ENCODE data around the gene LDB3. TPM values are rescaled to one million over a fixed set of nuclear protein-coding genes. Genes with fewer than 3 reads are reported as not detected.

Gene LDB3
- total and polyA plus RNA-seq, 9 donors, result 208 to 829 (median 592) TPM

GRCh38 chr10:86650151-86650550, 18.2 kb upstream of the LDB3 start:
- Histone ChIP-seq H3K36me3 (ENCODE audit: control insufficient read depth, insufficient read depth, low read length) (no peaks in the 10 kb centered on the region), H3K4me3 (ENCODE audit: low read length) (no peak overlapping the region), H3K27me3 (ENCODE audit: control insufficient read depth, insufficient read depth, low read length) (no peaks in the 10 kb centered on the region), H3K27ac (ENCODE audit: low read length) (peak overlapping the region; percentile 53), H3K9me3 (replicated peaks; ENCODE audit: control insufficient read depth, low read depth, low read length) (no peaks in the 10 kb centered on the region), H3K4me1 (ENCODE audit: control insufficient read depth, insufficient read depth, low read length) (peaks cover 71% of the 10 kb centered on the region)
- DNase-seq, result no peak
- 96% methylated on average over 6 of the region's 8 CpGs for WGBS (ENCODE audit: insufficient coverage)

- no peak for DNase-seq
- no peaks in the 10 kb centered on the region for H3K27me3 ChIP-seq (ENCODE audit: control insufficient read depth, insufficient read depth, low read length)
- peaks cover 71% of the 10 kb centered on the region for H3K4me1 ChIP-seq (ENCODE audit: control insufficient read depth, insufficient read depth, low read length)
- H3K4me3 ChIP-seq (ENCODE audit: low read length), result no peak overlapping the region
- no peaks in the 10 kb centered on the region for H3K36me3 ChIP-seq (ENCODE audit: control insufficient read depth, insufficient read depth, low read length)
- H3K27ac ChIP-seq (ENCODE audit: low read length), result no peak overlapping the region
- WGBS (ENCODE audit: insufficient coverage), result 61% methylated on average over 3 of the region's 8 CpGs
- no peaks in the 10 kb centered on the region for H3K9me3 ChIP-seq (replicated peaks; ENCODE audit: control insufficient read depth, low read depth, low read length)
Observed at GRCh38 chr10:86651021-86651471, 17.3 kb upstream of the LDB3 start.

- Histone ChIP-seq H3K36me3 (ENCODE audit: control insufficient read depth, insufficient read depth, low read length) (no peaks in the 10 kb centered on the region), H3K4me1 (ENCODE audit: control insufficient read depth, insufficient read depth, low read length) (peaks cover 66% of the 10 kb centered on the region), H3K4me3 (ENCODE audit: low read length) (no peak overlapping the region), H3K9me3 (replicated peaks; ENCODE audit: control insufficient read depth, low read depth, low read length) (no peaks in the 10 kb centered on the region), H3K27me3 (ENCODE audit: control insufficient read depth, insufficient read depth, low read length) (no peaks in the 10 kb centered on the region), H3K27ac (ENCODE audit: low read length) (no peak overlapping the region)
- DNase-seq, result no peak
- WGBS (ENCODE audit: insufficient coverage), result 77% methylated on average over 12 of the region's 16 CpGs
Observed at GRCh38 chr10:86651631-86652331, 16.5 kb upstream of the LDB3 start.

DNA sequence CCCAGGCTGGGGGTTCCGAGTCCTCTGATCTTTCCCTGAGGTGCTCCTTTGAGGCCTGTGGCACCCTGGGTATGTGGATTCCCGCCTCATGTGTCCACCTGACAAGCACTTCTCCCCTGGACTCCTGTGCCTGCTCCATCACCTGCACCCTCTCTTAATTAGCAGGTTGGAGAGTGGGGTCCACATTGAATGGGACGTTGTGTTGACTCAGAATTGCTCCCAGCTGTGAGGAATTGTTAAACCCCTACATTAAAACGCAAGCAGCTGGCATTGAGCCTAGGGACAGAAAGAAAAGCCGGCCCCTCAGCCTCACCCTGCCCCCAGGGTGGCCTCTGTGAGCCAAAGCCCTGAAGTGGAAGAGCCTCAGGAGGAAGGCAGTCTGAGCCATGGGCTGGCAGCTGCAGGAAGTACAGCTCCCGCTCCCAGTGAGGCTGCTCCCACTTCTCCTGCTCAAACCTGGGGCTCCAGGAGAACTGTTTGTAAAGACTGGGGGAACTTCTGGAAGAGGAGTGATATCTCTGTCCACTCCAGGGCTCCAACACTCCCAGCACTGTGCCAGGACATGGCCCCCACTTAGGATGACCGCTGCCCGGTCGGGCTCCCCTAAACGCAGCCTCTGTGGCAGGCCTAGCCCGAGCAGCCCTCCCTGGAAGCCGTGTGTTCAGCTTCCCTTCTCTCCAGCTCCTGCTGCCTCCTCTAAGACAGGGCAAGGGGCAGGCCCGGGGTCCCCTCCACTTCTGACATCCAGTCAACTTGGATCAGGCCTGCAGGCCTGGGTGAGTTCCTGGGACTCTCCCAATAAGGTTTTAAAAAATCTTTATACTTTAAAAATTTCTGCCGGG, 15.7 kb upstream of the LDB3 start:
- 63% methylated on average over 6 of the region's 14 CpGs for WGBS (ENCODE audit: insufficient coverage)

GRCh38 chr10:86653379-86653778, 14.9 kb upstream of the LDB3 start:
- H3K36me3 ChIP-seq (ENCODE audit: control insufficient read depth, insufficient read depth, low read length), result no peaks in the 10 kb centered on the region
- H3K27ac ChIP-seq (ENCODE audit: low read length), result no peak overlapping the region
- H3K27me3 ChIP-seq (ENCODE audit: control insufficient read depth, insufficient read depth, low read length), result no peaks in the 10 kb centered on the region
- no peaks in the 10 kb centered on the region for H3K9me3 ChIP-seq (replicated peaks; ENCODE audit: control insufficient read depth, low read depth, low read length)
- no peak for DNase-seq
- H3K4me1 ChIP-seq (ENCODE audit: control insufficient read depth, insufficient read depth, low read length), result peaks cover 56% of the 10 kb centered on the region
- no CpG with 5 or more reads among the region's 3 CpGs for WGBS (ENCODE audit: insufficient coverage)
- H3K4me3 ChIP-seq (ENCODE audit: low read length), result no peak overlapping the region

More for the DNA sequence above, 15.7 kb upstream of the LDB3 start:
- Histone ChIP-seq H3K9me3 (replicated peaks; ENCODE audit: control insufficient read depth, low read depth, low read length) (no peaks in the 10 kb centered on the region), H3K4me1 (ENCODE audit: control insufficient read depth, insufficient read depth, low read length) (peaks cover 62% of the 10 kb centered on the region), H3K36me3 (ENCODE audit: control insufficient read depth, insufficient read depth, low read length) (no peaks in the 10 kb centered on the region), H3K27me3 (ENCODE audit: control insufficient read depth, insufficient read depth, low read length) (no peaks in the 10 kb centered on the region), H3K4me3 (ENCODE audit: low read length) (no peak overlapping the region), H3K27ac (ENCODE audit: low read length) (no peak overlapping the region)
- DNase-seq, result peak; percentile 54

GRCh38 chr10:86653987-86654386, 14.3 kb upstream of the LDB3 start:
- no peak overlapping the region for H3K27ac ChIP-seq (ENCODE audit: low read length)
- H3K4me3 ChIP-seq (ENCODE audit: low read length), result no peak overlapping the region
- no peak for DNase-seq
- peaks cover 50% of the 10 kb centered on the region for H3K4me1 ChIP-seq (ENCODE audit: control insufficient read depth, insufficient read depth, low read length)
- H3K36me3 ChIP-seq (ENCODE audit: control insufficient read depth, insufficient read depth, low read length), result no peaks in the 10 kb centered on the region
- H3K9me3 ChIP-seq (replicated peaks; ENCODE audit: control insufficient read depth, low read depth, low read length), result no peaks in the 10 kb centered on the region
- H3K27me3 ChIP-seq (ENCODE audit: control insufficient read depth, insufficient read depth, low read length), result no peaks in the 10 kb centered on the region
- 96% methylated on average over 3 of the region's 3 CpGs for WGBS (ENCODE audit: insufficient coverage)

DNA sequence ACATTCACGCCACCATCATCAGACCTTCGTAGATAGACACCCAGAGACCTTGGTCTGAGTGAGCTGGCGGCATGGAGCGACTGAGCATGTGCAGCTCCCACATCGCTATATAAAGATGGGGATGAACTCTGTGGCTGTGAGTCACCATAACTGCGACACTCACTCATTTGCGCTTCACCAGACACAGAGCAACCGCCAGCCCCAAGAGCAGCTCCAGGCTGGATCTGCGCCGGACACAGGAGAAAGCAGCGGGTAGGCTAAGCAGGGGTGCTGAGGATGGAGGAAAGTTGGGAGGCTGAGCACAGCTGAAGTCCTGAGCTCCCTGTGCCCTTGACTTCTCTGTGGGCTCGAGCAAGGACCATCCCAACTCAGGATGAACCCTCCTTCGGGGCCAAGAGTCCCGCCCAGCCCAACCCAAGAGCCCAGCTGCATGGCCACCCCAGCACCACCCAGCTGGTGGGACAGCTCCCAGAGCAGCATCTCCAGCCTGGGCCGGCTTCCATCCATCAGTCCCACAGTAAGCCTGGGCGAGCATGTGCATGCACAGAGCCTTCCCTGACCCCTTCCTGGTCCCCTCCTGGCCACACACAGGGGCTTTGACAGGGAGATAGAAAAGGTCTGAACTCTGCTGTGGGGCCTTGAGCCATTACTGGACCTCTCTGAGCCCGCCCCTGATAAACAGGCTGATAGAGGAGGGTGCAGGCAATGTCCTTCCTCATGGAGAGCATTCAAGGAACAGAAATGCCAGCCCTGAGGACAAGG, 13.7 kb upstream of the LDB3 start, which contains the start of gene OPN4:
OPN4 (plus strand) TSS at position 137 of the 762 bp plus-strand sequence; CDS start at position 374, 237 bp downstream.
- WGBS (ENCODE audit: insufficient coverage), result 84% methylated on average over 15 of the region's 17 CpGs

DNA sequence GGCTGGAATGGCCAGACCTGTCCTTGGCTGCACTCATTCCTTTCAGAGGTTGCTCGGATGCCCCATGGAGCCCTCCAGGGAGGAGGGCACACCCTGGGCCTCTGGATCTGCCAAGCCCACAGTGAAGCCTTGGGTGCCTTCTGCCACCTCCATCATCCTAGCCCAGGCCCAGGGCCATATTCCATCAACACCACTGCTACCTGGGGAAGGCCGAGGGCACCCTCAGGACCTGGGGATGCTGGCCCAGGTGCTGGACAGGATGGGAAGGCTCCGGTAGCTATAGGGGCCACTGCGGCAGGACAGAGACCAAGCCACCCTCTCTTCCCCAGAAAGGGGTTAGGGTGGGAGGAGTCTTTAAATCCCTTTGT, 13.2 kb upstream of the LDB3 start:
- H3K27me3 ChIP-seq (ENCODE audit: control insufficient read depth, insufficient read depth, low read length), result peaks cover 3% of the 10 kb centered on the region
- no peaks in the 10 kb centered on the region for H3K36me3 ChIP-seq (ENCODE audit: control insufficient read depth, insufficient read depth, low read length)
- no peaks in the 10 kb centered on the region for H3K9me3 ChIP-seq (replicated peaks; ENCODE audit: control insufficient read depth, low read depth, low read length)
- 89% methylated on average over 1 of the region's 4 CpGs for WGBS (ENCODE audit: insufficient coverage)
- H3K4me3 ChIP-seq (ENCODE audit: low read length), result no peak overlapping the region
- H3K27ac ChIP-seq (ENCODE audit: low read length), result no peak overlapping the region
- H3K4me1 ChIP-seq (ENCODE audit: control insufficient read depth, insufficient read depth, low read length), result peaks cover 38% of the 10 kb centered on the region
- no peak for DNase-seq

More for the DNA sequence above, 13.7 kb upstream of the LDB3 start, which contains the start of gene OPN4:
- Histone ChIP-seq H3K4me1 (ENCODE audit: control insufficient read depth, insufficient read depth, low read length) (peaks cover 44% of the 10 kb centered on the region), H3K9me3 (replicated peaks; ENCODE audit: control insufficient read depth, low read depth, low read length) (no peaks in the 10 kb centered on the region), H3K27me3 (ENCODE audit: control insufficient read depth, insufficient read depth, low read length) (peaks cover 1% of the 10 kb centered on the region), H3K36me3 (ENCODE audit: control insufficient read depth, insufficient read depth, low read length) (no peaks in the 10 kb centered on the region), H3K4me3 (ENCODE audit: low read length) (no peak within 1 kb of the TSS), H3K27ac (ENCODE audit: low read length) (no peak within 1 kb of the TSS)
- DNase-seq, result no peak

GRCh38 chr10:86655596-86655995, 12.7 kb upstream of the LDB3 start:
- Histone ChIP-seq H3K4me3 (ENCODE audit: low read length) (no peak overlapping the region), H3K4me1 (ENCODE audit: control insufficient read depth, insufficient read depth, low read length) (peaks cover 34% of the 10 kb centered on the region), H3K9me3 (replicated peaks; ENCODE audit: control insufficient read depth, low read depth, low read length) (no peaks in the 10 kb centered on the region), H3K27ac (ENCODE audit: low read length) (no peak overlapping the region), H3K27me3 (ENCODE audit: control insufficient read depth, insufficient read depth, low read length) (peaks cover 3% of the 10 kb centered on the region), H3K36me3 (ENCODE audit: control insufficient read depth, insufficient read depth, low read length) (no peaks in the 10 kb centered on the region)
- WGBS (ENCODE audit: insufficient coverage), result 72% methylated on average over 3 of the region's 3 CpGs
- DNase-seq, result no peak

- H3K9me3 ChIP-seq (replicated peaks; ENCODE audit: control insufficient read depth, low read depth, low read length), result no peaks in the 10 kb centered on the region
- H3K27me3 ChIP-seq (ENCODE audit: control insufficient read depth, insufficient read depth, low read length), result peaks cover 3% of the 10 kb centered on the region
- no peak for DNase-seq
- H3K4me1 ChIP-seq (ENCODE audit: control insufficient read depth, insufficient read depth, low read length), result peaks cover 30% of the 10 kb centered on the region
- H3K4me3 ChIP-seq (ENCODE audit: low read length), result no peak overlapping the region
- no peaks in the 10 kb centered on the region for H3K36me3 ChIP-seq (ENCODE audit: control insufficient read depth, insufficient read depth, low read length)
- 82% methylated on average over 7 of the region's 8 CpGs for WGBS (ENCODE audit: insufficient coverage)
- H3K27ac ChIP-seq (ENCODE audit: low read length), result no peak overlapping the region
Observed at GRCh38 chr10:86657011-86657395, 11.3 kb upstream of the LDB3 start.
